ENCODE measurements around the gene C2CD2. TPM values are rescaled to one million over a fixed set of nuclear protein-coding genes. Genes with fewer than 3 reads are reported as not detected.

Gene C2CD2
- total and polyA plus RNA-seq, 2 of the 8 experiments (the other 6 are each of a cell fraction or from before 2014, with no cell fraction given) = 10.4 to 13.0 TPM

DNA sequence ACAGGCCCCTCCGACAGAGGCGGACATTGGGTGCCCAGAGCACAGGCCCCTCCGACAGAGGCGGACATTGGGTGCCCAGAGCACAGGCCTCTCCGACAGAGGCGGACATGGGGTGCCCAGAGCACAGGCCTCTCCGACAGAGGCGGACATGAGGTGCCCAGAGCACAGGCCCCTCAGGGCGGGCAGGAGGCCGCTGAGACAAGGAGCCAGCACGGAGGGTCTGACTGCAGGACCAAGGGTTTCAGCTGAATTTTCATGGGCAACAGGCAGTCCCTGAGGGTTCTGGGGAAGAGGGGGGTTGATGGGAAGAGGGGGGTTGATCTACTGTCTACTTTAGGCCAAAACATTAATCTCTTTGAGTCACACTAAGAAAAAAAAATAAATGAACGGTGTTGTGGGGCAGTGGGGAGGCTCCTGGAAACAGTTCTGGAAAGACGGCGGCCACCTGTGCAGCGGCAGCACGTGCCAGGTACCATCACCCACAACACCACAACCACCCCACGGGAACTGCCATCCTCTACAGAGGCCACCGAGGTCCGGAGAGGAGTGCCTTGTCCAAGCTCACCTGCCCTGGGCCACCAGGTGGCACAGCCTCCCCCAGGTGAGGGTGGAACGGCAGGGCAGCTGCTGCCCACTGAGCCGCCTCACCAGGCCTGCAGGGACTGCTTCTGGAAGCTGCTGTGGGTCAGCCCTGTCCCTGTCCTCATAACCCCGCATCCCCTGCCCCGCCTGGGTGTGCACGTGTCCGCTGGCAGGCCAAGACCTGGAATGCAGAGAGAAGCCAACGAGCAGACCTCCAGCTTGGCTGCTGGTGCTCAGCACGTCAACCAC, 95.1 kb downstream of the C2CD2 start:
- FAIRE-seq (no peak), DNase-seq (ENCODE audit: low read depth in 1 of 2, low spot score in 2 of 2) (no peak)
- H3K79me2 ChIP-seq (ENCODE audit: control insufficient read depth in 1 of 2, insufficient read depth in 2 of 2, low read length in 2 of 2) = peaks cover 0 to 10% of the 10 kb centered on the region in 2 experiments; a peak in 1 of 4 replicates
- peaks cover 0 to 3% (median 0%) of the 10 kb centered on the region in 4 experiments; a peak in 1 of 7 replicates for H3K4me1 ChIP-seq (replicated peaks in 1 of 4; ENCODE audit: control insufficient read depth in 3 of 4, insufficient read depth in 4 of 4, low read length in 3 of 4)
- H3K18ac ChIP-seq (ENCODE audit: extremely low read depth, low read length) = no peak overlapping the region
- no peak overlapping the region for H4K5ac ChIP-seq (ENCODE audit: insufficient read length, low read depth, low read length)
- no peak overlapping the region for H4K91ac ChIP-seq (replicated peaks; ENCODE audit: insufficient read length, low read length)
- POLR2A ChIA-PET (ENCODE audit: partially characterized antibody) = interaction anchor here (0.6 to 1.6 kb wide), 3 partner anchors 9 to 889 kb away, joined by 3 to 6 read pairs (median 3); no protein-coding TSS in a partner anchor
- no peak overlapping the region for H2BK12ac ChIP-seq (ENCODE audit: low read depth, low read length)
- no peak overlapping the region for H2AFZ ChIP-seq (ENCODE audit: low read length)
- H3K36me3 ChIP-seq (ENCODE audit: control insufficient read depth in 2 of 4, insufficient read depth in 4 of 4, low read length in 3 of 4) = peaks cover 3 to 9% (median 4%) of the 10 kb centered on the region in 4 experiments; a peak in 5 of 8 replicates
- H2BK5ac ChIP-seq (ENCODE audit: low read depth, low read length) = no peak overlapping the region; the same call in 1 of the 2 replicates
- WGBS, 2 experiments (ENCODE audit: extremely low coverage in 1 of 2, insufficient coverage in 1 of 2, insufficient read length in 1 of 2, insufficient replicate concordance in 2 of 2, low coverage in 1 of 2, low lambda C conversion rate in 2 of 2, missing lambda C conversion rate in 1 of 2) = 96% methylated on average over 23 of the region's 27 CpGs; no CpG with 5 or more reads in 1 of the 2 experiments
- no peak overlapping the region for H3K4me3 ChIP-seq (ENCODE audit: extremely low read depth in 1 of 4, insufficient read depth in 2 of 4, low read depth in 3 of 4, low read length in 4 of 4)
- H4K8ac ChIP-seq (ENCODE audit: extremely low read depth, insufficient read depth, low read length) = 0 out of 2 replicates have a peak overlapping the region, but pooled peaks have one; percentile 60
- H3K23me2 ChIP-seq (ENCODE audit: low read depth, low read length) = no peaks in the 10 kb centered on the region
- no peak overlapping the region for H2BK15ac ChIP-seq (ENCODE audit: low read length)
- H3K9me3 ChIP-seq (ENCODE audit: insufficient read depth in 2 of 2, low read depth in 1 of 2, low read length in 1 of 2) = no peaks in the 10 kb centered on the region
- H4K20me1 ChIP-seq (replicated peaks in 1 of 2; ENCODE audit: control insufficient read depth in 1 of 2, insufficient read depth in 2 of 2, low read length in 2 of 2) = peaks cover 0 to 5% of the 10 kb centered on the region in 2 experiments
- H3K27me3 ChIP-seq (replicated peaks in 1 of 4; ENCODE audit: control insufficient read depth in 3 of 4, extremely low read depth in 1 of 4, insufficient read depth in 3 of 4, low read length in 3 of 4) = no peaks in the 10 kb centered on the region
- no peak overlapping the region for H3K4me2 ChIP-seq (ENCODE audit: insufficient read depth in 1 of 2, low read depth in 2 of 2, low read length in 2 of 2)
- no peak overlapping the region for H2BK120ac ChIP-seq (replicated peaks; ENCODE audit: low read depth, low read length)
- H3K4ac ChIP-seq (replicated peaks; ENCODE audit: insufficient read length, low read depth, low read length) = no peak overlapping the region
- no peak overlapping the region for H3K23ac ChIP-seq (ENCODE audit: insufficient read length)
- H3K79me1 ChIP-seq (ENCODE audit: low read depth, low read length) = no peaks in the 10 kb centered on the region
- no peak overlapping the region for H3K56ac ChIP-seq (replicated peaks; ENCODE audit: insufficient read length, low read depth, low read length)
- no peak overlapping the region for H2AK5ac ChIP-seq (ENCODE audit: low read depth, low read length)
- no peak overlapping the region for H2BK20ac ChIP-seq (ENCODE audit: low read length)
- no peak overlapping the region for H3K14ac ChIP-seq (ENCODE audit: insufficient read length)
- H3K9ac ChIP-seq (replicated peaks in 1 of 4; ENCODE audit: extremely low read depth in 1 of 4, low read depth in 3 of 4, low read length in 3 of 4) = no peak overlapping the region
- no peak overlapping the region for H3K27ac ChIP-seq (ENCODE audit: low read depth, low read length)
- CTCF ChIA-PET (ENCODE audit: partially characterized antibody) = interaction anchor here (0.7 to 3.8 kb wide), 5 partner anchors 11 to 140 kb away, joined by 3 to 11 read pairs (median 3); no protein-coding TSS in a partner anchor
- TF ChIP-seq KDM4A (IDR thresholded peaks at IDR 0.05; ENCODE audit: low read depth, low read length, severe bottlenecking) = no peak
- TF ChIP-seq NRF1 (IDR thresholded peaks at IDR 0.05; ENCODE audit: low read depth, low read length) = no peak
- TF ChIP-seq HDAC2 (IDR thresholded peaks at IDR 0.05; ENCODE audit: borderline replicate concordance in 1 of 2, low read depth in 2 of 2, low read length in 2 of 2) = no peak
- TF ChIP-seq SP4 (IDR thresholded peaks at IDR 0.05; ENCODE audit: low read length) = no peak
